ENCODE data around the gene TMEM106A. TPM values are rescaled to one million over a fixed set of nuclear protein-coding genes. Genes with fewer than 3 reads are reported as not detected.
"Not testable (repeated sequence)": the region's sequence is repeated elsewhere in the genome, so short reads cannot be mapped to it uniquely, and the experiment has no call there.

Gene TMEM106A
- total RNA-seq, 4 donors from 2014 or later, result 2.3 to 20.7 (median 11.9) TPM

DNA sequence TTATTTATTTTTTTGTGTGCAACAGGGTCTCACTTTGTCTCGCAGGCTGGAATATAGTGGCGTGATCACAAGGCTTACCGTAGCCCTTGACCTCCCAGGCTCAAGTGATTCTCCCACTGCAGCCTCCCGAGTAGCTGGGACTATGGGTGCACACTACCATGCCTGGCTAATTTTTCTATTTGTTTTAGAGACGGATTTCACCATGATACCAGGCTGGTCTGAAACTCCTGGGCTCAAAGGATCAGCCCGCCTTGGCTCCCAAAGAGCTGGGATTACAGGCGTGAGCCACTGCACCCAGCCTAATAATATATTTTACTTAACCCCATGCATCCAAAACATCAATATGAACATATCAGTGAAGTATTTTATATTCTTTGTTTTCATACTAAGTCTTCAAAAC, 14.7 kb downstream of the TMEM106A start:
- no peak overlapping the region for H3K27ac ChIP-seq
- no peak for DNase-seq
- H3K9me3 ChIP-seq, result no peaks in the 10 kb centered on the region
- H3K36me3 ChIP-seq, result no peaks in the 10 kb centered on the region
- no peak overlapping the region for H3K4me3 ChIP-seq
- intact Hi-C loops (cut with DNase I; ENCODE audit: low total_unique reads), result no loop called here
- no peaks in the 10 kb centered on the region for H3K27me3 ChIP-seq
- TF ChIP-seq, protein P1, sequence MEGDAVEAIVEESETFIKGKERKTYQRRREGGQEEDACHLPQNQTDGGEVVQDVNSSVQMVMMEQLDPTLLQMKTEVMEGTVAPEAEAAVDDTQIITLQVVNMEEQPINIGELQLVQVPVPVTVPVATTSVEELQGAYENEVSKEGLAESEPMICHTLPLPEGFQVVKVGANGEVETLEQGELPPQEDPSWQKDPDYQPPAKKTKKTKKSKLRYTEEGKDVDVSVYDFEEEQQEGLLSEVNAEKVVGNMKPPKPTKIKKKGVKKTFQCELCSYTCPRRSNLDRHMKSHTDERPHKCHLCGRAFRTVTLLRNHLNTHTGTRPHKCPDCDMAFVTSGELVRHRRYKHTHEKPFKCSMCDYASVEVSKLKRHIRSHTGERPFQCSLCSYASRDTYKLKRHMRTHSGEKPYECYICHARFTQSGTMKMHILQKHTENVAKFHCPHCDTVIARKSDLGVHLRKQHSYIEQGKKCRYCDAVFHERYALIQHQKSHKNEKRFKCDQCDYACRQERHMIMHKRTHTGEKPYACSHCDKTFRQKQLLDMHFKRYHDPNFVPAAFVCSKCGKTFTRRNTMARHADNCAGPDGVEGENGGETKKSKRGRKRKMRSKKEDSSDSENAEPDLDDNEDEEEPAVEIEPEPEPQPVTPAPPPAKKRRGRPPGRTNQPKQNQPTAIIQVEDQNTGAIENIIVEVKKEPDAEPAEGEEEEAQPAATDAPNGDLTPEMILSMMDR (IDR thresholded peaks at IDR 0.05), result no peak
- no peak for TF ChIP-seq POLR2A (IDR thresholded peaks at IDR 0.05)
- H3K4me1 ChIP-seq, result no peaks in the 10 kb centered on the region

DNA sequence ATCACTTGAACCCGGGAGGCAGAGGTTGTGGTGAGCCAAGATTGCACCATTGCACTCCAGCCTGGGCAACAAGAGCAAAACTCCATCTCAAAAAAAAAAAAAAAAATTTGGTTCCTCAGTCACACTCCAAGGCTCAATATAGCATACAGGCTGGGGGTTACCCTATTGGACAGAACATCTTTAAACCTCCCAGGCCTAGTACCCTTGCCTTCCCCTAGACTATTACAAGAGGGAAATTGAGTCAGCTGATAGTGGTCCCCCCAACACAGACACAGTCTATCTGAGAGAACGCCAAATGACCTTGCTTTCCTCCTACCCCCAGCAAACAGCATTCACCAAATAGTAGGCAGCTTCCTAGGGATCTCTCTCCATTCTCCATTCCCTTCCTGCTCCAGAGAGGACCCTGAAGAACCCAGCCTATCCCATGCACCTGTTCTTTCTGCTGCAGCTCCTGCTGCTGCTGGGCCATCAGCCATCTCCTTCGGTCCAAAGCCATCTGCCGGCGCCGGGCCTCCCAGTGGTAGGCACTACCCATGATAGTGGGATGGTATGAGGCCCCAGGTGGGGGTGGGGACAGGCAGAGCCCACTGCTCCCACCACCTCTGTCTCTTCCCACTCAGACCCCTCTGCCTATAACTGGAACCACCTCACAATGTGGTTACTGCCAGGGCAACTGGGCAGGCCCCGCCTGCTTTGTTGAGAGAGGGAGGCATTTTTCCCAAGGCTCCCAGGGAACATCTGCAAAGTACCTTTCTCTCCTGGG, 16.5 kb downstream of the TMEM106A start, which contains the start of gene CCDC200:
Gene CCDC200, minus strand, starts transcription at position 604 of the 763 bp plus-strand sequence. Its CDS starts 69 bp downstream, at position 535.
- H3K36me3 ChIP-seq; DNase-seq; H3K4me1 ChIP-seq; H3K27me3 ChIP-seq; H3K27ac ChIP-seq; H3K9me3 ChIP-seq; intact Hi-C loops (cut with DNase I; ENCODE audit: low total_unique reads); H3K4me3 ChIP-seq: not testable (repeated sequence)

DNA sequence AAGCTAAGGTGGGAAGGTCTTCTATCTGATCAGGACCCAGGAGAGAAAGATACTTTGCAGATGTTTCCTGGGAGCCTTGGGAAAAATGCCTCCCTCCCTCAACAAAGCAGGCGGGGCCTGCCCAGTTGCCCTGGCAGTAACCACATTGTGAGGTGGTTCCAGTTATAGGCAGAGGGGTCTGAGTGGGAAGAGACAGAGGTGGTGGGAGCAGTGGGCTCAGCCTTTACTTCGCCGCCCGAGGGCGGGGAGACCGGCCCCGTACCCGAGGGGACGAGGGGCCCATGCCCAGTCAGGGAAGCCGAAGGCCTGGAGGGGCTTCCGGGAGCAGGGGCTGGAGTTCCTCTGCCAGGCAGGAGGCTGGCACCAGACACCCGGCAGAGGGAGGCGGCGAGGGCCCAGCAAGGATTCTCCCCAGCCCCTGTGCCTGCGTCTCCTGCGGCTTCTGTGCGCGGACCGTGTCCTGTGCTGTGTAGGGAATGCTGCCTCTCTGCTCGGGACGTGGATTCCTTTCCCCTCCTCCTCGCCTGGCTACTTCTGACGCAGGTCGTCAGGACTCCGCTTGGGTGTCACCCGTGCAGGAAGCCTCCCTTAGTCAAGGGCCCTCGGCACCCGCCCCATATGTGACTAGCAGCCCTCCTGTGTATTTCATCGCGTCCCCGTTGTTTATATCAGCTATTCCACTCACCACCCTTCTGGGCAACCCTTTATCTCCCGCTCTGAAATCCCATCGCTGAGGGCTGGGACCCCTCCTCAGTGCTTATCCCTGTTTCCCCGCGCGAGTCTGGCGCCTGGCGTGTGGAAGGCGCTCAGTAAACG, 19.7 kb downstream of the TMEM106A start:
- peak overlapping the region in 1 of 2 donors; percentile 3 for H3K4me3 ChIP-seq
- H3K9me3 ChIP-seq; H3K27me3 ChIP-seq; H3K4me1 ChIP-seq; H3K36me3 ChIP-seq; intact Hi-C loops (cut with DNase I; ENCODE audit: low total_unique reads): not testable (repeated sequence)
- H3K27ac ChIP-seq, result peak overlapping the region; percentile 0 to 57
- DNase-seq, result peak in 1 of 2 donors; percentile 34

DNA sequence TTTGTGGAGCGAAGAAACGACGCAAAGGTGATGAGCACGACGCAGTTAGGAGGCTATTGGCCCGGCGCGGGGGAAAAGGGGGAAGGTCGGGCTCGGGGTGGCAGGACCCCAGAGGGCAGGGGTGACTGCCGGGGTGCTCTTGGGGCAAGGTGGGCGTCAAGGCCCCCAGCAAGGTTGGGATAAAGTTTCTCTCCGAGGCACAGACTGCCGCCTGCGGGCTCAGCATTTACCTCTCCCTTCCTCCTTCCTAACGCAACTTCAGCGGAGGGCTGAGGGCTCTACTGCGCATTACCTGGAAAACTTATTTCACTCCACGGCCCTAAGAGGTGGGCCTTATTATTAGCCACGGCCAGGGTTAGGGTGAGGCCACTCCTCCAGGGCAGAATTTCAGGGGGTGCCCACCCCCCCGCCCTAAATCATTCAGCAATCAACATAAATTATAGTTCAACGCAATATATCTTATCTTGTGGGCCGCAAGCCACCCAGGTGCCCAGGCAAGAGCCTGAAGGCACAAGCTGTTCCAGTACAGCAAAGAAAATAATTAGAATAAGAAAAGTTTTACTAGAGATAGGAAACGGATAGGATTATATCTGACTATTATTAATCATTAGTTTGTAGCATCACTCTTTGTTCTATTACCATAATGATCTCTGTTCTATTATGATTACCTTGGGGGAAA, 20.5 kb downstream of the TMEM106A start:
- H3K27me3 ChIP-seq; H3K9me3 ChIP-seq; intact Hi-C loops (cut with DNase I; ENCODE audit: low total_unique reads); H3K36me3 ChIP-seq; H3K4me1 ChIP-seq: not testable (repeated sequence)
- Histone ChIP-seq H3K4me3 (peak overlapping the region in 1 of 2 donors; percentile 3), H3K27ac (peak overlapping the region; percentile 0 to 57)
- DNase-seq, result peak; percentile 73 to 74

DNA sequence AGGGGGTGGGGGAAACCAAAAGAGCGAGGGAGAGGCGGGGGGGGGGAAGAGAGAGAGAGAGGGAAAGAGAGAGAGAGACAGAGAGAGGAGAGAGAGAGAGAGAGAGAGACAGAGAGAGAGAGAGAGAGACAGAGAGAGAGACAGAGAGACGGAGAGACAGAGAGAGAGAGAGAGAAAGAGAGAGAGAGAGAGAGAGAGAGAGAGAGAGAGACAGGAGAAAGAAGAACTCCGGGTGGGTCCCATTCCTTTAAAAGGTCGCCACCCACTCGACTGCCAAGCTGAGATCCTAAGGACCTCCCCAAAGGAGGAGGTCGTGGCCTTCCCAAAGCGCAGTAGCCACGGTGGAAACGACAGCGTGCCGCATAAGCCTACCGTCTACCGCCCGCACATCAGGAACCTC, 21.6 kb downstream of the TMEM106A start:
- H3K4me3 ChIP-seq; DNase-seq; intact Hi-C loops (cut with DNase I; ENCODE audit: low total_unique reads): not testable (repeated sequence)

DNA sequence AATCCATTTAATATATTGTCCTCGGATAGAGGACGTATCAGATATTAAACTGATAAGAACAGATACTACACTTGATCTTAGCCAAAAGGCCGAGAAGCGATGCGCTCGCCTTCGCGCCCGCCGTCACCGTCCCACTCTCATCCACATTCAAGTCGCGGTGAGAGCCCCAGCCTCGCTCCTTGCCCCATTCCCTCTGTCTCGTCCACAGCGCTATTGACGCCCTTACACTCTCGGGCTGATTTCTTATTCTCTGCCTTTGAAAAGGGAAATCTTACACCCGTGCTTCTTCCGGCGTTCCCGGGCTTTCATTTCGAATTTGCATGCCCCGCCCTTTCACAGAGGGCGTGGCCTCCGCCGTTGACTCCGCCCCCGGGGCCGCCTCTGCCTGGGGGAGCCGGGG, 22.2 kb downstream of the TMEM106A start, which contains the start of gene RNU2-1:
Gene RNU2-1, minus strand, starts transcription at position 101 of the 400 bp plus-strand sequence.
- H3K4me3 ChIP-seq; H3K36me3 ChIP-seq; H3K27me3 ChIP-seq; H3K4me1 ChIP-seq; H3K27ac ChIP-seq; DNase-seq; H3K9me3 ChIP-seq; intact Hi-C loops (cut with DNase I; ENCODE audit: low total_unique reads): not testable (repeated sequence)

More for the DNA sequence above, 21.6 kb downstream of the TMEM106A start:
- not testable (repeated sequence) for H3K27me3 ChIP-seq, H3K9me3 ChIP-seq, H3K27ac ChIP-seq, H3K36me3 ChIP-seq, H3K4me1 ChIP-seq

DNA sequence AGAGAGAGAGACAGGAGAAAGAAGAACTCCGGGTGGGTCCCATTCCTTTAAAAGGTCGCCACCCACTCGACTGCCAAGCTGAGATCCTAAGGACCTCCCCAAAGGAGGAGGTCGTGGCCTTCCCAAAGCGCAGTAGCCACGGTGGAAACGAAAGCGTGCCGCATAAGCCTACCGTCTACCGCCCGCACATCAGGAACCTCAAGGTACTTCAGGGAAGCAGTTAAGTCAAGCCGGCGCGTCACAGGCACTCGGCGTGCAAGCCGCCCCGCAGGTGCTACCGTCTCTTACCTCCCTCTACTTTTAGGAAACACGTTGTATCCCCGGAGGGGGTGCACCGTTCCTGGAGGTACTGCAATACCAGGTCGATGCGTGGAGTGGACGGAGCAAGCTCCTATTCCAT, 27.9 kb downstream of the TMEM106A start:
- H3K27ac ChIP-seq; H3K36me3 ChIP-seq; H3K27me3 ChIP-seq; H3K9me3 ChIP-seq; intact Hi-C loops (cut with DNase I; ENCODE audit: low total_unique reads); H3K4me3 ChIP-seq; H3K4me1 ChIP-seq; DNase-seq: not testable (repeated sequence)

DNA sequence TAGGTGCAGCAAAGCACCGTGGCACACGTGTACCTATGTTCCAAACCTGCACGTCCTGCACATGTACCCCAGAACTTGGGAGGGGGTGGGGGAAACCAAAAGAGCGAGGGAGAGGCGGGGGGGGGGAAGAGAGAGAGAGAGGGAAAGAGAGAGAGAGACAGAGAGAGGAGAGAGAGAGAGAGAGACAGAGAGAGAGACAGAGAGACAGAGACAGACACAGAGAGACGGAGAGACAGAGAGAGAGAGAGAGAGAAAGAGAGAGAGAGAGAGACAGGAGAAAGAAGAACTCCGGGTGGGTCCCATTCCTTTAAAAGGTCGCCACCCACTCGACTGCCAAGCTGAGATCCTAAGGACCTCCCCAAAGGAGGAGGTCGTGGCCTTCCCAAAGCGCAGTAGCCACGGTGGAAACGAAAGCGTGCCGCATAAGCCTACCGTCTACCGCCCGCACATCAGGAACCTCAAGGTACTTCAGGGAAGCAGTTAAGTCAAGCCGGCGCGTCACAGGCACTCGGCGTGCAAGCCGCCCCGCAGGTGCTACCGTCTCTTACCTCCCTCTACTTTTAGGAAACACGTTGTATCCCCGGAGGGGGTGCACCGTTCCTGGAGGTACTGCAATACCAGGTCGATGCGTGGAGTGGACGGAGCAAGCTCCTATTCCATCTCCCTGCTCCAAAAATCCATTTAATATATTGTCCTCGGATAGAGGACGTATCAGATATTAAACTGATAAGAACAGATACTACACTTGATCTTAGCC, 29.1 kb downstream of the TMEM106A start:
- intact Hi-C loops (cut with DNase I; ENCODE audit: low total_unique reads); H3K4me1 ChIP-seq; H3K4me3 ChIP-seq; DNase-seq; H3K27ac ChIP-seq; H3K27me3 ChIP-seq; H3K9me3 ChIP-seq; H3K36me3 ChIP-seq: not testable (repeated sequence)

DNA sequence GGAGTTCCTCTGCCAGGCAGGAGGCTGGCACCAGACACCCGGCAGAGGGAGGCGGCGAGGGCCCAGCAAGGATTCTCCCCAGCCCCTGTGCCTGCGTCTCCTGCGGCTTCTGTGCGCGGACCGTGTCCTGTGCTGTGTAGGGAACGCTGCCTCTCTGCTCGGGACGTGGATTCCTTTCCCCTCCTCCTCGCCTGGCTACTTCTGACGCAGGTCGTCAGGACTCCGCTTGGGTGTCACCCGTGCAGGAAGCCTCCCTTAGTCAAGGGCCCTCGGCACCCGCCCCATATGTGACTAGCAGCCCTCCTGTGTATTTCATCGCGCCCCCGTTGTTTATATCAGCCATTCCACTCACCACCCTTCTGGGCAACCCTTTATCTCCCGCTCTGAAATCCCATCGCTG, 34.8 kb downstream of the TMEM106A start:
- DNase-seq; H3K36me3 ChIP-seq; intact Hi-C loops (cut with DNase I; ENCODE audit: low total_unique reads); H3K27me3 ChIP-seq; H3K9me3 ChIP-seq; H3K4me1 ChIP-seq: not testable (repeated sequence)
- H3K4me3 ChIP-seq, result peak overlapping the region in 1 of 2 donors; percentile 26
- peak overlapping the region; percentile 44 to 74 for H3K27ac ChIP-seq
